Middle frontal gyrus (tissue), 1 donor: Measurements from ENCODE around the gene MIS12.
A peak's percentile ranks its signal among the peaks of the same experiment; 100 is the strongest.

Experiments
- DNase-seq: peaks from one replicate; pipeline ENCODE4 v3.0.0-alpha.2; 2015; ENCODE audit warnings: low spot score; ENCODE audit errors: extremely low spot score

The MIS12 gene

DNA sequence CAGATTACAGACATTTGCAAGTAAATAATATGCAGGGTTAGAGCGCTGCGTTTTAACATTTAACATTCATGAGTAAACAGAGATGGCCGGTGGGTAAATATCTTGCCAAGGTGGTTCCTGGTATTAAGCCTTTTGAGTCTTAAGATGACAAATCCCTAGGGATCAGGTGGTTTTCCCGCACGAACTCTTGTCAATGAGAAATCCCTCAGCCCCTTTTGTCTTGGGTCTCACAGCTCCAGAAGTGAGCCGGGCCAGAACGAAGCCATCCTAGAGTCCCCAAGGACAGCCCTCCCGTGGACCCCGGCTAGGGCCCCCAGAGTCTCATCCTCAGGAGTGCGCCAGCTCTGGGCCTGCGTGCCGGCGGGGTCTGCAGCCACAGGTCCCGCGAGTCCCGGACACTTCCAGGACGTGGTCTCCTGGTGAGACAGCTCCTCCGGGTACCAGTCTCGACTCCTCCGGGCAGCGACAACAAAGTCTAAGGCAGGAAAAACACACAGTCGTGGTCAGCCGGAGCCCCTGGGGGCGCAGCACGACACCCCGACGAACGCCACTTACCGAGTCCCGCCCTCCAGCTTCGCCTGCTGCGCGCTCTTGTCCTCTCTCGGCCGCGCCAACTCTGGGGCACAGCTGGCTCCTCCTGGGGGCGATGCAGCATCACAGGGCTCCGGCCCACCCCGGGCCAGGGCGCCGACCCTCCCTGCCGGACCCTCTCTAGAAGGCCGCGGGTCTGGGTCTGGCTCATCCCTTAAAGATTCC lies 13.3 kb downstream of the MIS12 start:
- DNase-seq = no peak

DNA sequence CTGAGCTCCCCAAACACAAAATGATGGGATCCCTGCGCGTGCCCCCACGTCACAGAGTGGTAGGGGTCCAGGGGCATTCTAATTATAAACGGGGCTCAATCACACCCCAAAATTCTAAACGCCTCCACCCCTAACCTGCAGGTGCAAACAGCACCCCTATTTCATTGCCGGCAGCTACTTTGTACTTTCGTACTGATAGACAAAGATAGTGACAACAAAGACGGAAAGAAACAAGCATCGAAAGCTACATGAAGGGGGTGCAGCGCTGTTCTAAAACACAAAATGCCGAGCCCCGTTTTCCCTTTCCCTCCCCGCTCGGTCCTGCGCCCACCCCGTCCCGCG lies 13.9 kb downstream of the MIS12 start:
- no peak for DNase-seq

DNA sequence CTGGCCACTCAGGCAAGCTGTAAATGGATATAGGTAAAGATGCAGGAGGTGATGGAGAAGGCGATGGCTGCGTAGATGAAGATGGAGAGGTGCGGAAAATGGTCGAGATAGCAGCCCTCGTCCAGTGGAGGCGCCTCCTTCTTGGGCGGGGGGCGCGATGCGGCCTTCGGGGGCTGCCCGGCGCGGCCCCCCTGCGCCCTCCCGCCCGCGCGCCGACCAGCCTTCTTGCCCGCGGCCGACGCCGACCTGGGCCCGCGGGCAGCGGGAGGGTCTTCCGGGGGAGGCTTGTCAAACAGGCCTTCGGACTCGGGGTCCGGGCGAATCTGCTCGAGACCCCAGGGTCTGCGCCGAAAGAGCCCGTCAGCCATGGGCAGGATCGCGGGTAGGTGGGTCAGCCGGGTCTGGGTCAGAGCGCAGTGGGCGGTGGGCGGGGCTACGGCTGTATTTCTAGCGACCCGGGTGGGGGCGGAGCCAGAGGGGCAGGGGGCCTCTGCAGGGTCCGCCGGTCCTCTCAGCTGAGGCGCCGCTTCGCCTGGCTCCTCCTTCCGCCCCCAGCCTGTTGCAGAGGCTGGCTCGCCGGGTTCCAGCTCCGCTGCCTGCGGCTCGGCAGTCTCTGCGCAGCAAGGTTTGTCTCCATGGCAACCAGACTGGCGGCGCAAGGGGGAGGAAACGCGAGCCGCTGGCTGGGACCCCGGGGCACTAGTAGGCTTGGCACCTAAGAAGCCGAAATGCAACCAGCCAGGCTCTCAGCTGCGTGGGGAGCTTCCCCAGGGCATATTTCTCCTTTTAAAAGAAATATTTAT lies 14.4 kb downstream of the MIS12 start:
- DNase-seq = peak; percentile 70

DNA sequence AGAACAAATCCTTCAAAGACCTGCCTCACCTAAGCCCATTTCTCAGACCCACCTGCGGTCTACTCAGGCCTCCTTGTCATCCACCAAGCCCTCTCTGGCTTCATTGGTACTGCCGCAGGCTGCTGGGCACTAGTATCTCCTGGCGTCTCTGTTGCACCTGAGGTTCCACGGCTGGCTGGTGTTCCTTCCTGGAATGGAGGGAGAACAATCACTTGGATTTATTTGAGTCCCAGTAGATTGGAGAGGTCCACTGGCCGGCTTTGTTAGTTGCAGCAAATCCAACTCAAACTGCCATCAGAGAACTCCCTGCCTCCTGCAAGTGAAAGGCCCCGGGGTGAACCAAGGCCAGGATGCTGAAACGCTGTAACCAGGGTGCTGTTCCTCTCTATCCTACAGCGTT lies 15.3 kb downstream of the MIS12 start:
- no peak for DNase-seq

DNA sequence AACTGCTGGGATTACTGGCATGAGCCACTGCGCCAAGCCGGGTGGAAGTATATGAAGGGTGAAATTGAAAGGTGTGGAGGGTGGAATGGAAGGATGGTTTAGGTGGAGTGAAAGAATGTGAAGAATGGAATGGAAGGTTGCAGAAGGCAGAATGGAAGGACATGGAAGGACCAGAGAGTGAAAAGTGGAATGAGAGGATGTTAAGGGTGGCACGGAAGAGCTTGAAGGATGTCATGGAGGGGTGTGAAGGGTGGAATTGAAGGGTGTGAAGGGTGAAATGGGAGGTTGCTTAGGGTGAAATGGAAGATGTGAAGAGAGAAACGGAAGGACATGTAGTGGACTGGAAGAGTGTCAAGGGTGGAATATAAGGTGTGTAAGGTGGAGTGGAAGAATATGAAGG lies 16.2 kb downstream of the MIS12 start:
- no peak for DNase-seq

DNA sequence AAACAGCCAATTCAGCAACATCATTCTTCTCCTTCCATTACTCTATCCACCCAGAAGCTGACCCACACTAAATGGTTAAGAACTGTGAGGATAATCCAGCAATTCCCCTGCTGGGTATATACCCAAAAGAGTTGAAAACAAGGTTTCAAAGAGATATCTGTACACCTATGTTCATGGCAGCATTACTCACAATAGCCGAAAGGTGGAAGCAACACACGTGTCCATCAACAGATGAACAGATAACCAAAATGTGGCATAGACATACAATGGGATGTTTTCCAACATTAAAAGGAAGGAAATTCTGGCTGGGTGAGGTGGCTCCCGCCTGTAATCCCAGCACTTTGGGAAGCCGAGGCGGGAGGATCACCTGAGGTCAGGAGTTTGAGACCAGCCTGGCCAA lies 19.9 kb downstream of the MIS12 start:
- DNase-seq = no peak

DNA sequence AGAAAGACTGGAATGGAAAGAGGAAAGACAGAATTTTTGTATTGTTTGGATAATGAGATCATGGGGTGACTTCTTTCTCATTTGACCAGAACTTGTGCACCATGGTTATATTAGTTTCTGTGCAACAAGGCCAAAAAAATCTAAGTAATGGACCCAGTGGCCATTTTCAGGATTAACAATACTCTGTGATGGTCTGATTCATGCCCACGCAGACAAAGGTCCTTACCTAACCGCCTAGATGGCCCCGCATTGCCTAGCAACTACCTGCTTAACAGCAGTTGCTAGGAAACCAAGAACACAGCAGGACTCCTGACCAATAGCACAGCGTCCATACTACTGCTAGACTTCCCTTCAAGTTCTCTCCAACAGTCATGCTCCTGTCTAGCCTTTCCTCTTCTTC lies 22.4 kb downstream of the MIS12 start:
- no peak for DNase-seq

DNA sequence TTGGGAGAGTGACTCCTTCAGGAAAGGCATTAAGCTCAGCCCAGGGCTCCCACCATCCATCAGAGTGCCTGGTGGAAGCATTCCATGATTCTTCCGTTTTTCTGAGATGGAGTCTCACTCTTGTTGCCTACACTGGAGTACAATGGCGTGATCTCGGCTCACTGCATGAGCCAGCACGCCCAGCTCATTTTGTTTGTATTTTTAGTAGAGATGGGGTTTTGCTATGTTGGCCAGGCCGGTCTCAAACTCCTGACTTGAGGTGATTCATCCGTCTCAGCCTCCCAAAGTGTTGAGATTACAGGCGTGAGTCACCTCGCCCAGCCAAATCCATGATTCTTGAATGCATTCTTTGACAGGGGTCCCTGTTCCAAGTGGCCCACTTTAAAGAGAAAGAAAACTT lies 23.1 kb downstream of the MIS12 start:
- no peak for DNase-seq

DNA sequence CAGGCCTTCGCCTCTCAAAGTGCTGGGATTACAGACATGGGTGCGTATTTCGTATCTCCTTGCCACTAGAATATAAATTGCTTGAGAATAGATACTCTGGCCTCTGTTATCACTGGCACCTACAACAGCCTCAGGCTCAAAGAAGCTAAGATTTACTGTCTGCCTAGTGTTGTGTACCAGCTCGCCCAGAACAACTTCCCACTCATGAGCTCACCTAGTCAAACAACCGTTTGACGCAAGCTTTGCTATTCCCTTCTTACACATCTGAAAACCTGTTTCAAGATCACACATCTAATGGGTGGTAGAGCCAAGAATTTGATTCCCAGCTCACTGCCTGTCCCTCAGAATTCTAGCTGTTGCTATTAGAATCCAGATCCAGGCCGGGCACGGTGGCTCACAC lies 24.4 kb downstream of the MIS12 start:
- DNase-seq = no peak

DNA sequence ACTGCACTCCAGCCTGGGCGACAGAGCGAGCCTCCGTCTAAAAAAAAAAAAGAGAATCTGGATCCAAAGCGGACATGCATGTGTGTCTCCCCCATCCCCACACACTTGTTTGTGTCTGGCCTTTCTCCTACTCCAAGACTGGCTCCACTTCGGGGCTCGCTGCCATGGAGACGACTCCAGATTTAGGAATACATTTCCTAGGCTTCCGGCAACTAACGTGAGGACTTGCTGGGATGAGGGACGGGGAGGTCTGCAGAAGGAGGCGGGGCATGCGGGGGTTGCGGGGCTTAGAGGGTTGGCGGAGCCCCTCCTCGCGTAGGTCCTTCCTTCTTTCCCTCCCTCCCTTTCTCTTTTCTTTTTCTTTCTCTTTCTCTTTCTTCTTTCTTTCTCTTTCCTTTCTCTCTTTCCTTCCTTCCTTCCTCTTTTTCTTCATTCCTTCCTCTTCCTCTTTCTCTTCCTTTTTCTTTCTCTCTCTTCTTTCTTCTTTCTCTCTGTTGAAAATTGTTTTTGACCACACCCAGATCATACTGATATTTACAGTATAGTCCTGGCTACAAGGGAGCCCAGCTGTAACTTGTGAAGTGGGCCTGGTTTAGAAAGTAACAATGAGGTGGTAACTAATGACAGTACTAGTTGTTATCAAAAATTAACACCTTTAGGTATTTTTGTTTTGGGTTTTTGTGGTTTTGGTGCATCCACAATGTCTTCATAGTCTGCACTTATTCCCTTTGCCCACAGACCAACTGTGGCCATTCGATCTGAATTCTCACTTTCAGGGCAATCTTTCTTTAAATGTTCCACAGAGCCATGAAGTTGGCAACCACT lies 25.2 kb downstream of the MIS12 start:
- DNase-seq = no peak

DNA sequence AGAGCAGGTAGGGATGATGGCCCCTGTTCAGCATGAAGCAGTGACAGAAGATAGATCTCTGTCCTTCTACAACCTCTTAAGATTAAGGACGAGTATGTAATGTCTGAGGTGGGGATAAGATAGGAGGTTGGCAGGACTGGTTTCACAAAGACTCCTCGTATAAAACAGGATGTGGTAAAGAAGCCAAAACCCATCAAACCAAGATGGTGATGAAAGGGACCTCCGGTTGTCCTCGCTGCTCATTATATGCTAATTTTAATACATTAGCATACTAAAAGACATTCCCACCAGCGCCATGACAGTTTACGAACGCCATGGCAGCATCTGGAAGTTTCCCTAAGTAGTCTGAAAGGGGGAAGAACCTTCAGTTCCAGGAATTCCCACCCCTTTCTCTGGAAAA lies 27.3 kb downstream of the MIS12 start:
- DNase-seq = no peak

DNA sequence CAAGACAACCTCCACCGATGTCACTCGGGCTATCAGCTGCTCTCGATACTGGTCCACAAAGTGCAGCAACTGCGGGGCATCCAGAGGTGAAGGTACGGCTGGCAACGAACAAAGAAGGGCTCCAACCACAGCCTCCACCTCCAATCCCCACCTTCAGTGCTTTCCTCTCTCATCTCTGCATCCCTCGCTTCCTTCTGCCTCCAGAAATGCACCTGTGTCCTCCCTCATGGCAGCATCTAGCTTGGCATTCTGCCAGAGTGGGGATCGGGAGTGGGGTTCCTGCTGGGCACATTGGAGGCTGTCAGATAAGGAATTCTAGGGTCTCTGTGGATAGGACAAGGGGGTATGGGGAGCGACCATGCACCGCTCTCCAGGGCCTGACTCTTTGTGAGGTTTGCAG lies 28.6 kb downstream of the MIS12 start:
- no peak for DNase-seq

DNA sequence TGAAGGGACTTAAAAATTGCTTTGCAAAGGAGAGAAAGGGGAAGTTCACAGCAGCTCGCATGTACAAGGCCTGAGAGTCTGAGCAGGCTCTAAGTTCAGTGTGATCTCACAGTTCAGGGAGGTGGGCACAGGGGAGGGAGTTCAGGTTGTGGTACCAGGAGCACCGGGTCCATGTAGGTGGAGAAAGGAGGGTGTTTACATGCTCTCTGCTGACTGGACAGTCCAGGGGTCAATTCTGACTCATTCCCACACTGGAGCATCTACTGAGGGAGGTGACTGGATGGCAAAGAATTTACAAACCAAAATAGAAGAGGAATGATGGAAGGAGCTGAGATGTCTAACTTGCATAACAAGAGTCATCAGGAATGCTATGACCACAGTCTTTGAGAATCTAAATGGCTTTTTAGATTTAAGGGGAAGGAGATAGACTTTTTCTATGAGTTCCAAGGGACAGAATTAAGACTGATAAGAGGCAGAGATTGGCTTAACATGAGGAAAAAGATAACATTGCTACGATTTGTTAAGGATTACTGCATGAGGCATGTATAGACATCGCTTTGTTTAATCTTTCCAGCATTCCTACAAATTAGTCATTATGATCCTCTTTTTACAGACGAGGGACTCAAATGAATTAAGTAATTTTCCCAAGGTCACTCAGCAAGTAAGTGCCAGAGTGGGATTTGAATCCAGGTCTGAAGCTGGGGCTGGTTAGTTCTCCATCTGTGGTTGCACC lies 29.9 kb downstream of the MIS12 start:
- no peak for DNase-seq

DNA sequence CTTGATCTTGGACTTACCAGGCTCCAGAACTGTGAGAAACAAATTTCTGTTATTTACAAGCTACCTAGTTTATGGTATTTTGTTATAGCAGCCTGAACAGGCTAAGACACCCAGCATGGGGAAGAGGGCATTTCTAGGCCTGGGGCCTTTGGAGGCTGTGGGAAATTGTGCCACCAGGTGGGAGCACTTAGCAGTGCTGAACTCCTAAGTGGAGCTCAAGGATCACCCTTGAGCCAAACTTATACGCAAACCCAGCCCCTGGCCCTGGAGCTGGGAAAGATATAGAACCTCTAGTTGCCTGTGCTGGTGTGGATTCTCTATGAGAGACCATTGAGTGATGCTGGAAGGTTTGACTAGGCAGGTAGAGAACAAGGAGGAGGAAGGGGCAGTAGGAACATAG lies 36.1 kb downstream of the MIS12 start:
- no peak for DNase-seq

DNA sequence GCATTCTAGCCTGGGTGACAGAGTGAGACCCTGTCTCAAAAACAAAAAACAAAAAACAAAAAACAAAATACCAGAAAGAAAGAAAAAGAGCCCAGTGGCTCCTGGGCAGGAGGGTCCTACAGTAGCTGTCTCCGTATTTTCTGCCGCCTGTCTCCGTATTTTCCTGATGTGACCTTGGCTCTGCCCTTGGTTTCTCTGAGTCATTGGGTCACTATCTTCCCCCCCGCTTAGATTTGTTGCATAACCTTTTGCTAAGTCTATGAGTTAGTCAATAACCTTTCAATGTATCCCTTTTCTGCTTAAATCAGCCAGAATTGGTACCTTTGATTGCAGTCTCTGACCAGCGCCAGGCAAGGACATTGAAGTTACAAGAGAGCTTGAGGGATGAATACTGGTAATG lies 36.9 kb downstream of the MIS12 start:
- no peak for DNase-seq

DNA sequence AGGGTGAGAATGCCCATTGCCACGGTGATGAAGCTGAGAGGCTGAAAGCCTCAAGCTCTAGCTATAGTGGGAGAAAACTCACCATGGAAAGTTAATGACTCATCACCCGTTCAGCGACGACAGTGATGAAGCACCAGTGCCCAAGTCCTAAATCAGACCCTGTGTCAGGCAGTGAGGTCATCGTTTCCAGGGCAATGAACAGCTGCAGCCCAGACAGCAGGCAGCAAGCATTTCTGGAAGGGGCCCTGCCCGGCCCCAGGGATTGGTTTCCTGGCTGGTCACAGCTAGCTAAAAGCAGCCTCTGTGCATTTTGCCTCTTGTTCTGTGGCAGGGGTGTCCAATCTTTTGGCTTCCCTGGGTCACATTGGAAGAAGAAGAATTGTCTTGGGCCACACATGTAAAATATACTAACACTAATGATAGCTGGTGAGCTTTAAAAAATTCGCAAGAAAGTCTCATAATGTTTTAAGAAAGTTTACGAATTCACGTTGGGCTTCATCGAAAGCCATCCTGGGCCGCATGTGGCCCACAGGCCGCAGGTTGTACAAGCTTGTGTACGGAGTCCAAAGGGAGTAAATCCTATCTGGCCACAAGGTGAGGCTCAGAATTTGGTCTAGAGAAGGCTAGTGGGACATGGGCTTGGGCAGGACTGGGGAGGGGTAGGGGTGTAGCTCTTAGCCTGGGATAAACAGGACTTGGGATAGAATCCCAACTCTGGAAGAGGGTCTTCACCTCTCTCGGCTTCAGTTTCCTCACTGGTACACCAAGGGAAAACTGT lies 40.6 kb downstream of the MIS12 start:
- DNase-seq = no peak

DNA sequence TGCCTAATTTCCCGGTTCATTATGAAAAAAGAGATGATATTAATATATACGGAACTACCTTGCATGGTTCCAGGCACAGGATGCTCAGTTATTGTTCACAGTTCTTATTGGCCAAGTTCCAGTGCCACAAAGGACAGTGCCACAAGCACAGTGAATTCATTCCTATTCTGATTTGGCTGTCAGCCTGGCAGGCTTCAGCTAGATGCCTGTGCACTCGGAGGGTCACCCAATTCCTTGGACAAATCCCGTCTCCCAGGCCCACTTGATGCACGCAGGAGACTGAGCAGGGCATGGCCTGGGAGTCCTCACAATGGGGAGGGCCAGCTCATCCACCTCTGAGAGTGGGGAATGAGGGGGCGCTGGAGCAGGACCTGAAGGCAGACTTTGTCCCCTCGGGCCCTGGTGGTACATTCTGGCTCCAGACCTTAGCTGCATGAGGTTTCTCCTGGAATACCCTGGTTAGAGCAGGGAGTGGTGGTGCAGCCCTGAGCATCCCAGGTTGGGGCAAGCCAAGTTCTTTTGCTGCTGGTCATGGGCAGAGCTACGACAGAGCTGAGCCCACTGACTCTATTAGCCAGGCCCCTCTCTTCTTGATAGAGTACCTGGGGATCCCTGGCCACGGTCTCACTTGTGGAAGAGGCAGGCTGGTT lies 41.4 kb downstream of the MIS12 start:
- no peak for DNase-seq

DNA sequence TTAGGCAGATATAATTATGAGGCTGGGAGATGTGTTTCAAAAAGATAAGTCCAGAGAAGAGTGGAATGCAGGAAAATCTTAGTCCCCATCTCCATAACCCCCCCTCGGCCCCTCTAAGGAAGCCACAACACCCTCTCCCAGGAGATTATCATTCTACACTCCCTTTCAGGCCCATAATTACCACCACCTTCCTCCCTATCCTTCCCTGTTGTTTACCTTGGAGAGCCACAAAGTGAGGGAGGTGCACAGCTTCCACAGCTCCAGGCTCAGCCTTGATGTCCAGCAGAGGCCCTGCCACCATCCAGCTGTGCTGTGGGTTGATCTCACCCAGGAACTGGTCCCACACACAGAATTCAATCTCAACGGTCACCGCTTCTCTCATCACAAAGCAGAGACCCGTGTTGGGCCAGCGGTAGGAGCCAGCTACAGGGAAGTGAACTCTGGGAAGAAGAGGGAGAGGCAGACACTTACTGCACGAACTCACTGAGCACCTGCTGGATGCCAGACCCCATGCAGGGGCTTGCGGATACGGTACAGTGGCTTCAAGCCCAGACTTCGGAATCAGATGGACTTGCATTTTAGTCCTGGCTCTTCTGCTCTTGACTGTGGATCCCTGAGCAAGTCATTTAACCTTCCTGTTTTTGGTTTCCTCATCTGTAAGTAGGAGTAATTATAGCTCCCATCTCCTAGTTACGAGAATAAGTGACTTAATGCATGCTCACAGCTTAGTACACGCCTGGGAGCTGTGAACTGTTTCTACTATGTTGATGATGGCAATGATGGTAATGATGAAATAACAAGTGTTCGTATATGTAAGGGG lies 44.1 kb downstream of the MIS12 start:
- DNase-seq = no peak

DNA sequence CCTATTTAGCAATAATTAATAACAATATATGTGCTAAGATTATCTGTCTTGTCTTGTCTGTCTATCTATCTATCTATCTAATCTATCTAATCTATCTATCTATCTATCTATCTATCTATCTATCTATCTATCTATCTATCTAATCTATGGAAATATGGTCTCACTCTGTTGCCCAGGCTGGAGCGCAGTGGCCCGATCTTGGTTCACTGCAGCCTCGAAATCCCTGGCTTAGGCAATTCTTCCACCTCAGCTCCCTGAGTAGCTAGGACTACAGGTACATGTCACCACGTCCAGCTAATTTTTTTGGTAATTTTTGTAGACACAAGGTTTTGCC lies 44.7 kb downstream of the MIS12 start:
- no peak for DNase-seq

DNA sequence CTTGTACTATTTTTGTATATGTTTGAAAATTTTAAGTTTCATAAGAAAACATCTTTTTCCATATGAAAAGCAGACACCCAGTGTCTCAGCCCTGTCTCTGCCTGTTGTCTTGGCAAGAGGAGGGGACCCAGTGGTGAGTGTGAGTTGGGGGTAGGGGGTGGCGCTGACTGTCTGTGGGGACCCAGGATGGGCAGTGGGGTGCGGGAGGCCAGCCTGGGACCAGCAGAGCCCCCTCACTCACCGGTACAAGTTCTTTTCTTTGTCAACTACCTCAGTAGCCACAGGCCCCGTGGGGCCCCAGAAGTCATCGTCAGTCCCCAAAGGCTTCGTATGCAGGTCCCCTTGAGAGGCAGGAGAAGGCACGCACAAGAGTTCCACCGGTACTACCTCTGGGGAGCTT lies 46.2 kb downstream of the MIS12 start:
- no peak for DNase-seq
